ENCODE data around the gene SEMA3E. TPM values are rescaled to one million over a fixed set of nuclear protein-coding genes. Genes with fewer than 3 reads are reported as not detected.

The SEMA3E gene
- total RNA-seq, 4 donors from 2014 or later: 10.1 to 29.2 (median 15.8) TPM

GRCh38 chr7:83646027-83646426 lies 2.9 kb downstream of the SEMA3E start:
- Histone ChIP-seq H3K27me3 (no peaks in the 10 kb centered on the region), H3K4me3 (no peak overlapping the region), H3K36me3 (no peaks in the 10 kb centered on the region), H3K4me1 (peaks cover 0 to 17% (median 12%) of the 10 kb centered on the region in 4 donors), H3K27ac (replicated peaks in 1 of 4) (peak overlapping the region in 1 of 4 donors; percentile 12), H3K9me3 (no peaks in the 10 kb centered on the region)
- TF ChIP-seq CTCF (IDR thresholded peaks at IDR 0.05) (no peak), POLR2AphosphoS5 (IDR thresholded peaks at IDR 0.05) (no peak), POLR2A (IDR thresholded peaks at IDR 0.05; ENCODE audit: low read depth) (no peak), EP300 (IDR thresholded peaks at IDR 0.05) (no peak)
- intact Hi-C loops (cut with DNase I): no loop called here
- no peak for DNase-seq (ENCODE audit: extremely low spot score)
- WGBS: 96% methylated on average over 3 of the region's 3 CpGs

DNA sequence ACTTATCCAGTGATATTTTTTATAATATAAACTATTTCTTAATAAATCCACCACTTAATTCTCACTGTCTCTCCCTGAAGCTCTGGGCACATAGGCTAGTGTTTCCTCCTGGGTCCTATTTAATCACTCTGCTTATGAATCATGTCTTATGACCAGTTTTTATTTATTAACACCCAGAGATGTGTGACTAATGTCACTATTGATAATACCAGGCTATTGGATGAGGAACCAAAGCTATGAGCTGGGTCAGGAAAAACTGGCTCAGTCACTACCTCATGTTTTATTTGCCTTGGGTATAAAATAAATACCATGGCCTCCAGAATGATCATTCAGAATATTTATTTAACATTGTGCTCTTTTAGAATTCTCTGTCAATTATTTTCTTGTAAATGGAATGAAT lies 5.2 kb downstream of the SEMA3E start:
- no peaks in the 10 kb centered on the region for H3K36me3 ChIP-seq
- no peak for DNase-seq (ENCODE audit: extremely low spot score)
- no peak overlapping the region for H3K4me3 ChIP-seq
- H3K9me3 ChIP-seq: no peaks in the 10 kb centered on the region
- H3K4me1 ChIP-seq: peaks cover 0 to 28% (median 16%) of the 10 kb centered on the region in 4 donors
- H3K27me3 ChIP-seq: no peaks in the 10 kb centered on the region
- TF ChIP-seq CTCF (IDR thresholded peaks at IDR 0.05) (no peak), POLR2A (IDR thresholded peaks at IDR 0.05; ENCODE audit: low read depth) (no peak), EP300 (IDR thresholded peaks at IDR 0.05) (no peak), POLR2AphosphoS5 (IDR thresholded peaks at IDR 0.05) (no peak)
- intact Hi-C loops (cut with DNase I): no loop called here
- no peak overlapping the region for H3K27ac ChIP-seq (replicated peaks in 1 of 4)

DNA sequence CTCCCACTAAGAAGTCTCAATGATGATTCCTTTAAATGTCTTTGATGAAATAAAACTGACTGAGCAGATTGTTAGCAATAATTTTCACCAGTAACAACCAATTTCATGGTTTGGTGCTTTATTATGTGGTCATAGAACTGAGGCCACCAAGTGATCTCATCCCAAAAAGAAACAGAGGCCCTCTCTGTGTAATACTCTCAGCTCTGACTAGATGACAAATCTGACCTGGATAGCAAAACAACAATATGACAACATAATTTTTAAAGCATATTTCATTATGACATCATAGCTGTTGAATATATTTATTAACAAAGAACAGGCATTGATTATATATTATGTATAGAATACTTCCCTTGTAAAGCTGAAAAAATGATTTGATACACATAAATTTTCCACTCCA lies 5.9 kb downstream of the SEMA3E start:
- Histone ChIP-seq H3K4me1 (peaks cover 0 to 28% (median 15%) of the 10 kb centered on the region in 4 donors), H3K27ac (replicated peaks in 1 of 4) (peak overlapping the region in 1 of 4 donors; percentile 20)
- intact Hi-C loops (cut with DNase I): no loop called here

DNA sequence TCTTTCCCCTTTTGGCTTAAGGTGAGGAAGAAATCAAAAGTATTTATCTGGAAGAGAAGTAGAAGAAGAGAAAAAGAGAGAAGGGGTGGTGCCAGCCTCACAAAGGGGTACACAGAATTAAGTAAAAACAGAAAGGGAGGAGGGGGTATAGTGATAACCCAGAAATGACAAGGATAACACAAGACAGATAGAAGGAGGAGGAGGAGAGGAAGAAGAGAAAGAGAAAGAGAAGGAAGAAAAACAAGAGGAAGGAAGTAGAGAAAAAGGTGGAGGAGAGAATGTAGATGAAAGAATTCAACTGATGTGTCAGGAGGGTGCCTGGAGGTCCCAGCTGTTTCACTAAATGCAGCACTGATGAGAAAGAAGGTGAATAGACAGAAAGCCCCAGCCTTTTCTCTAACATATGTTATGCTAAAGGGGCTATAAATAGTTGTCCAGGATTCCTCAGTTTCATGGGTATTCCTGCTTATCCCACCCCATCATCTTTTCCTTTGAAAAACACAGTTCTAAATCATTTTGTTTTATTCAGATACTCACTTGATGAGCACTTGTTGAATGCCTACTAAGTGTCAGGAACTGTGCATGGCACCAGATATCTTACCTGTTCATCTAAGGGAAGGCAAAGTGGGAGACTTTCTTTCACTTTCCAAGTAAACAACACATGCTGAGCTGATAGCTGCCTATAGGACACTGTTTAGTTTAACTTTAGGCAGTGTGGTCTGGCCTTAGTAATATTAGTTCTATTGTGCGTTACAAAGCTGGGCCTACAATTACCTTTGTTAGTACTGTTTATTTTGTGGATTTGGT lies 8.0 kb downstream of the SEMA3E start:
- Histone ChIP-seq H3K9me3 (no peaks in the 10 kb centered on the region), H3K36me3 (no peaks in the 10 kb centered on the region), H3K27me3 (no peaks in the 10 kb centered on the region), H3K4me1 (peaks cover 0 to 28% (median 11%) of the 10 kb centered on the region in 4 donors), H3K27ac (replicated peaks in 1 of 4) (peak overlapping the region in 1 of 4 donors; percentile 1), H3K4me3 (no peak overlapping the region)
- WGBS: 83% methylated on average over 1 of the region's 1 CpG
- no peak for DNase-seq (ENCODE audit: extremely low spot score)
- intact Hi-C loops (cut with DNase I): no loop called here
- TF ChIP-seq POLR2A (IDR thresholded peaks at IDR 0.05; ENCODE audit: low read depth) (no peak), CTCF (IDR thresholded peaks at IDR 0.05) (no peak), EP300 (IDR thresholded peaks at IDR 0.05) (no peak), POLR2AphosphoS5 (IDR thresholded peaks at IDR 0.05) (no peak)

More for the DNA sequence above, 5.9 kb downstream of the SEMA3E start:
- Histone ChIP-seq H3K9me3 (no peaks in the 10 kb centered on the region), H3K27me3 (no peaks in the 10 kb centered on the region), H3K36me3 (no peaks in the 10 kb centered on the region), H3K4me3 (no peak overlapping the region)
- DNase-seq (ENCODE audit: extremely low spot score): no peak
- TF ChIP-seq CTCF (IDR thresholded peaks at IDR 0.05): no peak
- no peak for TF ChIP-seq POLR2A (IDR thresholded peaks at IDR 0.05; ENCODE audit: low read depth)
- no peak for TF ChIP-seq EP300 (IDR thresholded peaks at IDR 0.05)
- no peak for TF ChIP-seq POLR2AphosphoS5 (IDR thresholded peaks at IDR 0.05)
